CD4-positive, alpha-beta T cell treated with Interleukin-4 for 1 hour (primary cell): ENCODE results near the gene AHCYL1.
"Not testable (repeated sequence)": the region's sequence is repeated elsewhere in the genome, so short reads cannot be mapped to it uniquely, and the experiment has no call there.

Experiments
- DNase-seq, 2 donors: peaks; one replicate each; pipeline ENCODE4 v3.0.0-alpha.2; 2020 to 2022

AHCYL1 gene

GRCh38 chr1:110002695-110003094 lies 18.1 kb downstream of the AHCYL1 start:
- no peak for DNase-seq

GRCh38 chr1:110003747-110004428 lies 19.3 kb downstream of the AHCYL1 start:
- DNase-seq: peak in 1 of 2 donors; percentile 13

- DNase-seq: peak in 1 of 2 donors; percentile 19
Measured at GRCh38 chr1:110004583-110004982, 20.0 kb downstream of the AHCYL1 start.

- DNase-seq: no peak
Measured at GRCh38 chr1:110005971-110006370, 21.4 kb downstream of the AHCYL1 start.

- DNase-seq: no peak
Measured at GRCh38 chr1:110006516-110006915, 22.0 kb downstream of the AHCYL1 start.

- DNase-seq: no peak
Measured at GRCh38 chr1:110007046-110007830, 22.7 kb downstream of the AHCYL1 start.

GRCh38 chr1:110008971-110009565 lies 24.5 kb downstream of the AHCYL1 start:
- no peak for DNase-seq

GRCh38 chr1:110011527-110012041 lies 27.0 kb downstream of the AHCYL1 start:
- peak; percentile 60 to 76 for DNase-seq

GRCh38 chr1:110012100-110012780 lies 27.7 kb downstream of the AHCYL1 start:
- peak in 1 of 2 donors; percentile 31 for DNase-seq

GRCh38 chr1:110017792-110018191 lies 33.2 kb downstream of the AHCYL1 start:
- DNase-seq: no peak

GRCh38 chr1:110018396-110018795 lies 33.8 kb downstream of the AHCYL1 start:
- no peak for DNase-seq

- no peak for DNase-seq
Measured at GRCh38 chr1:110019770-110020169, 35.2 kb downstream of the AHCYL1 start.

GRCh38 chr1:110021285-110021684 lies 36.7 kb downstream of the AHCYL1 start:
- no peak for DNase-seq

- no peak for DNase-seq
Measured at GRCh38 chr1:110024613-110025012, 40.0 kb downstream of the AHCYL1 start.

- DNase-seq: not testable (repeated sequence)
Measured at GRCh38 chr1:110030687-110031086, 46.1 kb downstream of the AHCYL1 start.

GRCh38 chr1:110032327-110032726 lies 47.8 kb downstream of the AHCYL1 start:
- no peak for DNase-seq

GRCh38 chr1:110033421-110033820 lies 48.9 kb downstream of the AHCYL1 start:
- no peak for DNase-seq

- no peak for DNase-seq
Measured at GRCh38 chr1:110034040-110034450, 49.5 kb downstream of the AHCYL1 start.

GRCh38 chr1:110034451-110035235 lies 50.1 kb downstream of the AHCYL1 start, which contains the start of gene STRIP1:
STRIP1 (plus strand) TSS chr1:110034624; CDS start chr1:110034638, 14 bp downstream.
- DNase-seq: peak; percentile 97

- DNase-seq: no peak
Measured at GRCh38 chr1:110035236-110035752, 50.7 kb downstream of the AHCYL1 start.

- no peak for DNase-seq
Measured at GRCh38 chr1:110038271-110038670, 53.7 kb downstream of the AHCYL1 start.

- DNase-seq: no peak
Measured at GRCh38 chr1:110039641-110040040, 55.1 kb downstream of the AHCYL1 start.
